B cell (primary cell): Measurements from ENCODE around the gene G0S2. TPM values are rescaled to one million over a fixed set of nuclear protein-coding genes. Genes with fewer than 3 reads are reported as not detected.

ENCODE experiments used
- ATAC-seq: fragments of 200-7000 bp; cut with Tn5 transposase; one replicate; pipeline ENCODE4 v1.10.0; 2021; ENCODE audit warnings: low read depth, mild to moderate bottlenecking, moderate number of reproducible peaks, moderate library complexity
- CTCF ChIA-PET: fragments of 350-600 bp; sonication (Branson Sonifier 250); formaldehyde crosslinking; loops from one replicate; lab custom pipeline; 2021; ENCODE audit warnings: antibody characterized with exemption, inconsistent platforms; lab: Charles Lee
- POLR2A ChIA-PET: fragments of 350-600 bp; sonication (Branson Sonifier 250); formaldehyde crosslinking; loops from one replicate; lab custom pipeline; 2021; ENCODE audit warnings: antibody characterized with exemption; lab: Charles Lee
- DNase-seq: peaks from one replicate; pipeline ENCODE4 v3.0.0; 2013
- H2AFZ ChIP-seq: 2 replicates; pipeline ENCODE4 v1.6.1; 2012; ENCODE audit warnings: mild to moderate bottlenecking, low read depth, low read length; ENCODE audit not compliant: insufficient read depth, poor library complexity, severe bottlenecking
- H3K27ac ChIP-seq, 2 donors: 1 replicate in 1 of 2; 2 replicates in 1 of 2; pipeline ENCODE4 v1.5.1; 2012 to 2013; ENCODE audit warnings: low read length in 2 of 2, mild to moderate bottlenecking in 2 of 2, moderate library complexity in 1 of 2
- H3K27me3 ChIP-seq, 4 experiments: fragments of 200-600 bp in 1 of 4; sonication (generic) in 1 of 4; replicated peaks in 1 of 4; 1 replicate in 2 of 4; 2 replicates in 2 of 4; pipeline versions ENCODE4 v1.6.1 to v1.7.0; 2013 to 2016; ENCODE audit warnings: low read length in 3 of 4, mild to moderate bottlenecking in 2 of 4, mixed read lengths in 1 of 4, moderate library complexity in 1 of 4; ENCODE audit not compliant: insufficient read depth in 4 of 4, control insufficient read depth in 3 of 4; ENCODE audit errors: control extremely low read depth in 1 of 4
- H3K36me3 ChIP-seq, 2 experiments: replicated peaks in 1 of 2; 1 replicate in 1 of 2; 2 replicates in 1 of 2; pipeline versions ENCODE4 v1.6.1 to v1.7.1; 2013; ENCODE audit warnings: low read length in 1 of 2; ENCODE audit not compliant: insufficient read depth in 2 of 2, control insufficient read depth in 1 of 2; ENCODE audit errors: control extremely low read depth in 1 of 2, extremely low read depth in 1 of 2
- H3K4me1 ChIP-seq, 2 donors: fragments of 200-600 bp in 1 of 2; sonication (generic) in 1 of 2; 1 replicate in 1 of 2; 2 replicates in 1 of 2; pipeline versions ENCODE4 v1.5.1 to v1.6.1; 2013 to 2017; ENCODE audit warnings: low read length in 2 of 2; ENCODE audit not compliant: control insufficient read depth in 2 of 2, insufficient read depth in 2 of 2
- H3K4me2 ChIP-seq: replicated peaks from 2 replicates; pipeline ENCODE3; 2012; ENCODE audit warnings: mild to moderate bottlenecking, low read depth, low read length; ENCODE audit not compliant: poor library complexity, severe bottlenecking
- H3K4me3 ChIP-seq, 5 experiments: fragments of 200-600 bp in 1 of 5; sonication (generic) in 1 of 5; 1 replicate in 3 of 5; 2 replicates in 2 of 5; pipeline versions ENCODE4 v1.5.1 to v1.7.0; 2011 to 2016; ENCODE audit warnings: low read length in 4 of 5, mild to moderate bottlenecking in 4 of 5, low read depth in 2 of 5, control low read depth in 1 of 5, moderate library complexity in 1 of 5; ENCODE audit not compliant: insufficient read depth in 1 of 5; ENCODE audit errors: control extremely low read depth in 1 of 5, extremely low read depth in 1 of 5
- H3K79me2 ChIP-seq: fragments of 200-600 bp; sonication (generic); one replicate; pipeline ENCODE4 v1.6.0; 2016; ENCODE audit warnings: low read length; ENCODE audit not compliant: control insufficient read depth, insufficient read depth
- H3K9ac ChIP-seq: fragments of 200-600 bp; sonication (generic); 2 replicates; pipeline ENCODE4 v1.6.1; 2017; ENCODE audit warnings: mild to moderate bottlenecking, low read length, moderate library complexity
- H3K9me3 ChIP-seq, 3 donors: one replicate each; pipeline versions ENCODE4 v1.6.1 to v1.7.1; 2013; ENCODE audit warnings: low read length in 2 of 3; ENCODE audit not compliant: control insufficient read depth in 2 of 3, insufficient read depth in 1 of 3; ENCODE audit errors: control extremely low read depth in 1 of 3
- H4K20me1 ChIP-seq: 2 replicates; pipeline ENCODE4 v1.6.0; 2012; ENCODE audit warnings: mild to moderate bottlenecking, low read length; ENCODE audit not compliant: insufficient read depth, control insufficient read depth, poor library complexity, severe bottlenecking
- H3K27ac Mint-ChIP-seq: one replicate; pipeline ENCODE4 v1.8.0; 2021; ENCODE audit warnings: mixed read lengths
- H3K27me3 Mint-ChIP-seq: one replicate; pipeline ENCODE4 v1.8.0; 2021; ENCODE audit warnings: mixed read lengths
- H3K4me1 Mint-ChIP-seq: one replicate; pipeline ENCODE4 v1.8.0; 2021; ENCODE audit warnings: mixed read lengths
- H3K4me3 Mint-ChIP-seq: one replicate; pipeline ENCODE4 v1.8.0; 2021; ENCODE audit warnings: mixed read lengths
- H3K9me3 Mint-ChIP-seq: one replicate; pipeline ENCODE4 v1.8.0; 2022; ENCODE audit warnings: mixed read lengths; ENCODE audit not compliant: insufficient read depth
- CTCF ChIP-seq: fragments of 200-600 bp; IDR thresholded peaks from one replicate; pipeline ENCODE4 v1.8.0; 2022; ENCODE audit warnings: antibody characterized with exemption, mild to moderate bottlenecking
- EZH2 ChIP-seq: IDR thresholded peaks from 2 replicates; pipeline ENCODE4 v1.6.1; 2012; ENCODE audit warnings: borderline replicate concordance, low read depth, mild to moderate bottlenecking, moderate library complexity, low read length; ENCODE audit not compliant: insufficient read depth, poor library complexity, severe bottlenecking
- WGBS: methylation state at CpG from one replicate; pipeline ENCODE4 v1.1.5; 2013; ENCODE audit warnings: missing lambda C conversion rate; ENCODE audit not compliant: insufficient coverage; 5-methylcytosine and 5-hydroxymethylcytosine counted together
- intact Hi-C: fragments of 100-400 bp; cut with micrococcal nuclease; formaldehyde crosslinking; loops from one replicate; pipeline ENCODE4 v1.10.0; 2022
- polyA plus RNA-seq: library from polyadenylated mRNA; depleted of rRNA; stranded (reverse); fragments of >200 nt; gene quantifications from 2 replicates; pipeline ENCODE4 v1.2.3, GENCODE V29; 2012
- total RNA-seq, 2 donors: library from RNA; stranded (reverse); fragments of 120-200 nt in 1 of 2; gene quantifications; 1 replicate in 1 of 2; 2 replicates in 1 of 2; pipeline versions ENCODE4 v1.2.3 to v1.2.4, GENCODE V29; 2013 to 2022

G0S2 gene
- total and polyA plus RNA-seq, 2 donors (not counting 1 experiment from before 2014, with no cell fraction given), result 6.2 TPM; not detected in 1

- H3K27me3 Mint-ChIP-seq, result peaks cover 35% of the 10 kb centered on the region
- Histone ChIP-seq H3K4me2 (no peak overlapping the region), H3K9me3 (no peaks in the 10 kb centered on the region), H3K27ac (no peak overlapping the region), H4K20me1 (no peaks in the 10 kb centered on the region), H3K9ac (no peak overlapping the region), H3K4me3 (no peak overlapping the region), H2AFZ (no peak overlapping the region), H3K27me3 (peaks cover 0 to 27% (median 7%) of the 10 kb centered on the region in 4 experiments), H3K4me1 (no peaks in the 10 kb centered on the region), H3K79me2 (no peaks in the 10 kb centered on the region), H3K36me3 (no peaks in the 10 kb centered on the region)
- ChIA-PET POLR2A (no interaction called here), CTCF (interaction anchor here (1.0 kb wide), 1 partner anchor 11 kb away, joined by 3 read pairs; no protein-coding TSS in a partner anchor)
- ATAC-seq (no peak), DNase-seq (no peak)
- H3K9me3 Mint-ChIP-seq, result no peaks in the 10 kb centered on the region
- intact Hi-C loops, result no loop called here
- no peaks in the 10 kb centered on the region for H3K4me1 Mint-ChIP-seq
- no peak overlapping the region for H3K27ac Mint-ChIP-seq
- no peak overlapping the region for H3K4me3 Mint-ChIP-seq
- TF ChIP-seq EZH2 (no peak), CTCF (no peak)
- WGBS, result 49% methylated on average over 3 of the region's 4 CpGs
Observed at GRCh38 chr1:209685821-209686220, 10.6 kb downstream of the G0S2 start.

- H3K79me2 ChIP-seq, result no peaks in the 10 kb centered on the region
- 82% methylated on average over 2 of the region's 4 CpGs for WGBS
- peaks cover 0 to 22% (median 7%) of the 10 kb centered on the region in 4 experiments for H3K27me3 ChIP-seq
- ChIA-PET POLR2A (no interaction called here), CTCF (interaction anchor here (1.0 kb wide), 1 partner anchor 11 kb away, joined by 3 read pairs; no protein-coding TSS in a partner anchor)
- H3K27ac ChIP-seq, result no peak overlapping the region
- H3K9ac ChIP-seq, result no peak overlapping the region
- H3K9me3 ChIP-seq, result no peaks in the 10 kb centered on the region
- no peaks in the 10 kb centered on the region for H3K36me3 ChIP-seq
- DNase-seq, result no peak
- TF ChIP-seq CTCF (no peak), EZH2 (no peak)
- no peak overlapping the region for H3K4me3 ChIP-seq
- no peaks in the 10 kb centered on the region for H3K4me1 ChIP-seq
- H2AFZ ChIP-seq, result no peak overlapping the region
- ATAC-seq, result no peak
- H3K4me1 Mint-ChIP-seq, result no peaks in the 10 kb centered on the region
- no peak overlapping the region for H3K4me2 ChIP-seq
- peaks cover 30% of the 10 kb centered on the region for H3K27me3 Mint-ChIP-seq
- no peak overlapping the region for H3K4me3 Mint-ChIP-seq
- intact Hi-C loops, result no loop called here
- no peaks in the 10 kb centered on the region for H3K9me3 Mint-ChIP-seq
- no peak overlapping the region for H3K27ac Mint-ChIP-seq
- no peaks in the 10 kb centered on the region for H4K20me1 ChIP-seq
Observed at GRCh38 chr1:209686322-209686721, 11.1 kb downstream of the G0S2 start.
